ENCODE measurements around the gene ABCF2.

GRCh38 chr7:151251328-151251688 is 24.3 kb upstream of the ABCF2 start:
- TF ChIP-seq GATA2 (IDR thresholded peaks at IDR 0.05; ENCODE audit: low read depth, low read length): no peak
- no peak for TF ChIP-seq GATA3 (IDR thresholded peaks at IDR 0.05; ENCODE audit: low read depth, low read length)

All from SH-SY5Y (cell line).